Measurements from ENCODE around the gene FCHSD1.

Gene FCHSD1

GRCh38 chr5:141650851-141651727, at the start of gene FCHSD1:
FCHSD1 (minus strand) TSS chr5:141651418; CDS start chr5:141651368, 50 bp downstream.
- Histone ChIP-seq H3K4me1 (ENCODE audit: insufficient read depth, insufficient read length) (peaks cover 6% of the 10 kb centered on the region), H3K27me3 (ENCODE audit: insufficient read depth, insufficient read length) (peaks cover 11% of the 10 kb centered on the region), H3K9ac (ENCODE audit: insufficient read length, low read depth) (peak within 1 kb of the TSS; percentile 76), H3K36me3 (ENCODE audit: insufficient read depth, insufficient read length, low read length) (peaks cover 32% of the 10 kb centered on the region), H3K9me3 (ENCODE audit: insufficient read depth, low read length) (no peaks in the 10 kb centered on the region), H3K4me3 (ENCODE audit: insufficient read length, low read depth) (peak within 1 kb of the TSS; percentile 49)
- TF ChIP-seq SUZ12 (IDR thresholded peaks at IDR 0.05; ENCODE audit: extremely low read depth, insufficient read depth, insufficient read length) (no peak), ZNF274 (IDR thresholded peaks at IDR 0.05; ENCODE audit: low read depth, low read length) (no peak), YY1 (IDR thresholded peaks at IDR 0.05; ENCODE audit: insufficient read depth, insufficient read length) (no peak)
- peak; percentile 60 for DNase-seq (ENCODE audit: low read depth, low spot score)

- H3K9me3 ChIP-seq (ENCODE audit: insufficient read depth, low read length): no peaks in the 10 kb centered on the region
Observed at GRCh38 chr5:141697586-141697985, 46.4 kb upstream of the FCHSD1 start.

GRCh38 chr5:141696431-141696830, 45.2 kb upstream of the FCHSD1 start:
- no peaks in the 10 kb centered on the region for H3K36me3 ChIP-seq (ENCODE audit: insufficient read depth, insufficient read length, low read length)
- H3K4me1 ChIP-seq (ENCODE audit: insufficient read depth, insufficient read length): peaks cover 7% of the 10 kb centered on the region
- H3K9ac ChIP-seq (ENCODE audit: insufficient read length, low read depth): no peak overlapping the region
- no peaks in the 10 kb centered on the region for H3K9me3 ChIP-seq (ENCODE audit: insufficient read depth, low read length)
- no peak for DNase-seq (ENCODE audit: low read depth, low spot score)
- H3K4me3 ChIP-seq (ENCODE audit: insufficient read length, low read depth): no peak overlapping the region
- TF ChIP-seq YY1 (IDR thresholded peaks at IDR 0.05; ENCODE audit: insufficient read depth, insufficient read length) (no peak), ZNF274 (IDR thresholded peaks at IDR 0.05; ENCODE audit: low read depth, low read length) (no peak), SUZ12 (IDR thresholded peaks at IDR 0.05; ENCODE audit: extremely low read depth, insufficient read depth, insufficient read length) (no peak)
- H3K27me3 ChIP-seq (ENCODE audit: insufficient read depth, insufficient read length): peaks cover 15% of the 10 kb centered on the region

More at GRCh38 chr5:141697586-141697985, 46.4 kb upstream of the FCHSD1 start:
- Histone ChIP-seq H3K4me3 (ENCODE audit: insufficient read length, low read depth) (no peak overlapping the region), H3K27me3 (ENCODE audit: insufficient read depth, insufficient read length) (peaks cover 21% of the 10 kb centered on the region), H3K36me3 (ENCODE audit: insufficient read depth, insufficient read length, low read length) (no peaks in the 10 kb centered on the region), H3K4me1 (ENCODE audit: insufficient read depth, insufficient read length) (peaks cover 7% of the 10 kb centered on the region), H3K9ac (ENCODE audit: insufficient read length, low read depth) (no peak overlapping the region)
- no peak for TF ChIP-seq YY1 (IDR thresholded peaks at IDR 0.05; ENCODE audit: insufficient read depth, insufficient read length)
- no peak for TF ChIP-seq SUZ12 (IDR thresholded peaks at IDR 0.05; ENCODE audit: extremely low read depth, insufficient read depth, insufficient read length)
- TF ChIP-seq ZNF274 (IDR thresholded peaks at IDR 0.05; ENCODE audit: low read depth, low read length): no peak
- no peak for DNase-seq (ENCODE audit: low read depth, low spot score)

GRCh38 chr5:141695627-141696215, 44.5 kb upstream of the FCHSD1 start:
- TF ChIP-seq ZNF274 (IDR thresholded peaks at IDR 0.05; ENCODE audit: low read depth, low read length): no peak
- TF ChIP-seq YY1 (IDR thresholded peaks at IDR 0.05; ENCODE audit: insufficient read depth, insufficient read length): no peak
- no peak for DNase-seq (ENCODE audit: low read depth, low spot score)
- H3K27me3 ChIP-seq (ENCODE audit: insufficient read depth, insufficient read length): peaks cover 17% of the 10 kb centered on the region

GRCh38 chr5:141694479-141694878, 43.3 kb upstream of the FCHSD1 start:
- Histone ChIP-seq H3K9ac (ENCODE audit: insufficient read length, low read depth) (no peak overlapping the region), H3K36me3 (ENCODE audit: insufficient read depth, insufficient read length, low read length) (no peaks in the 10 kb centered on the region), H3K27me3 (ENCODE audit: insufficient read depth, insufficient read length) (peaks cover 14% of the 10 kb centered on the region), H3K4me1 (ENCODE audit: insufficient read depth, insufficient read length) (peaks cover 7% of the 10 kb centered on the region), H3K9me3 (ENCODE audit: insufficient read depth, low read length) (no peaks in the 10 kb centered on the region), H3K4me3 (ENCODE audit: insufficient read length, low read depth) (no peak overlapping the region)
- DNase-seq (ENCODE audit: low read depth, low spot score): no peak
- TF ChIP-seq ZNF274 (IDR thresholded peaks at IDR 0.05; ENCODE audit: low read depth, low read length): no peak
- no peak for TF ChIP-seq YY1 (IDR thresholded peaks at IDR 0.05; ENCODE audit: insufficient read depth, insufficient read length)
- no peak for TF ChIP-seq SUZ12 (IDR thresholded peaks at IDR 0.05; ENCODE audit: extremely low read depth, insufficient read depth, insufficient read length)

More at GRCh38 chr5:141695627-141696215, 44.5 kb upstream of the FCHSD1 start:
- no peak overlapping the region for H3K4me3 ChIP-seq (ENCODE audit: insufficient read length, low read depth)
- H3K9ac ChIP-seq (ENCODE audit: insufficient read length, low read depth): peak overlapping the region; percentile 26
- H3K4me1 ChIP-seq (ENCODE audit: insufficient read depth, insufficient read length): peaks cover 7% of the 10 kb centered on the region
- no peaks in the 10 kb centered on the region for H3K36me3 ChIP-seq (ENCODE audit: insufficient read depth, insufficient read length, low read length)
- H3K9me3 ChIP-seq (ENCODE audit: insufficient read depth, low read length): no peaks in the 10 kb centered on the region

- no peak for DNase-seq (ENCODE audit: low read depth, low spot score)
- Histone ChIP-seq H3K9ac (ENCODE audit: insufficient read length, low read depth) (no peak overlapping the region), H3K36me3 (ENCODE audit: insufficient read depth, insufficient read length, low read length) (no peaks in the 10 kb centered on the region), H3K27me3 (ENCODE audit: insufficient read depth, insufficient read length) (peaks cover 14% of the 10 kb centered on the region), H3K4me3 (ENCODE audit: insufficient read length, low read depth) (no peak overlapping the region), H3K4me1 (ENCODE audit: insufficient read depth, insufficient read length) (peaks cover 15% of the 10 kb centered on the region), H3K9me3 (ENCODE audit: insufficient read depth, low read length) (no peaks in the 10 kb centered on the region)
- TF ChIP-seq YY1 (IDR thresholded peaks at IDR 0.05; ENCODE audit: insufficient read depth, insufficient read length) (no peak), ZNF274 (IDR thresholded peaks at IDR 0.05; ENCODE audit: low read depth, low read length) (no peak), SUZ12 (IDR thresholded peaks at IDR 0.05; ENCODE audit: extremely low read depth, insufficient read depth, insufficient read length) (no peak)
Observed at GRCh38 chr5:141692919-141693725, 41.9 kb upstream of the FCHSD1 start.
